HepG2 (cell line): ENCODE data around the gene DCAF8. TPM values are rescaled to one million over a fixed set of nuclear protein-coding genes. Genes with fewer than 3 reads are reported as not detected.

Experiments
- AGO2 ChIP-seq: fragments of 200-400 bp; formaldehyde crosslinking; optimal IDR thresholded peaks from 2 replicates; pipeline ENCODE3; 2017; ENCODE audit warnings: mild to moderate bottlenecking, low read depth, low read length, moderate library complexity
- AKAP8 ChIP-seq: sonication (generic); formaldehyde crosslinking; IDR thresholded peaks from 2 replicates; pipeline ENCODE4 v1.5.1; 2020; ENCODE audit warnings: mild to moderate bottlenecking, missing genetic modification reagents
- ARHGAP35 ChIP-seq: sonication (generic); formaldehyde crosslinking; IDR thresholded peaks from 2 replicates; pipeline ENCODE4 v1.9.0; 2022; ENCODE audit warnings: mild to moderate bottlenecking, inconsistent platforms, moderate library complexity, missing genetic modification reagents, borderline replicate concordance
- BCL6 ChIP-seq: IDR thresholded peaks from 2 replicates; pipeline ENCODE4 v1.6.1; 2016; ENCODE audit warnings: missing genetic modification reagents, missing compliant biosample characterization
- MATR3 ChIP-seq: sonication (generic); formaldehyde crosslinking; IDR thresholded peaks from 2 replicates; pipeline ENCODE4 v1.4.0; 2020; ENCODE audit warnings: missing genetic modification reagents
- POLR2G ChIP-seq: fragments of 200-400 bp; formaldehyde crosslinking; IDR thresholded peaks from 2 replicates; pipeline ENCODE4 v1.6.1; 2018; ENCODE audit warnings: mild to moderate bottlenecking, low read depth, low read length, moderate library complexity
- RNF2 ChIP-seq: fragments of 450-650 bp; conservative IDR thresholded peaks from 2 replicates; pipeline ENCODE4 v1.6.1; 2016; ENCODE audit warnings: low read depth
- SRSF9 ChIP-seq: fragments of 200-400 bp; formaldehyde crosslinking; IDR thresholded peaks from 2 replicates; pipeline ENCODE4 v1.6.1; 2018; ENCODE audit warnings: borderline replicate concordance, mild to moderate bottlenecking, low read depth, low read length; ENCODE audit not compliant: insufficient read depth, poor library complexity, severe bottlenecking
- STAG1 ChIP-seq: sonication (generic); formaldehyde crosslinking; IDR thresholded peaks from 2 replicates; pipeline ENCODE4 v1.4.0; 2020; ENCODE audit warnings: missing genetic modification reagents
- XRCC5 ChIP-seq: fragments of 200-400 bp; formaldehyde crosslinking; optimal IDR thresholded peaks from 2 replicates; pipeline ENCODE3; 2017; ENCODE audit warnings: mild to moderate bottlenecking, low read length
- ZNF24 ChIP-seq: fragments of 450-650 bp; IDR thresholded peaks from 2 replicates; pipeline ENCODE4 v1.6.1; 2017; ENCODE audit warnings: antibody characterized with exemption, mild to moderate bottlenecking
- ZNF430 ChIP-seq: sonication (generic); formaldehyde crosslinking; IDR thresholded peaks from 2 replicates; pipeline ENCODE4 v1.9.0; 2021; ENCODE audit warnings: mild to moderate bottlenecking, missing genetic modification reagents
- ZNF441 ChIP-seq: sonication (generic); formaldehyde crosslinking; IDR thresholded peaks from 2 replicates; pipeline ENCODE4 v1.7.0; 2021; ENCODE audit warnings: missing genetic modification reagents, borderline replicate concordance
- ZNF569 ChIP-seq: sonication (generic); formaldehyde crosslinking; IDR thresholded peaks from 2 replicates; pipeline ENCODE4 v1.5.0; 2020; ENCODE audit warnings: mild to moderate bottlenecking, missing genetic modification reagents, moderate library complexity, borderline replicate concordance
- ZNF644 ChIP-seq: IDR thresholded peaks from 2 replicates; pipeline ENCODE4 v1.6.1; 2016; ENCODE audit warnings: low read depth
- ZNF703 ChIP-seq: sonication (generic); formaldehyde crosslinking; IDR thresholded peaks from 2 replicates; pipeline ENCODE4 v1.5.1; 2020; ENCODE audit warnings: missing genetic modification reagents, mild to moderate bottlenecking, moderate library complexity, borderline replicate concordance
- ZNF747 ChIP-seq: sonication (generic); formaldehyde crosslinking; IDR thresholded peaks from 2 replicates; pipeline ENCODE4 v1.8.1; 2023; ENCODE audit warnings: missing genetic modification reagents, mild to moderate bottlenecking, borderline replicate concordance
- ZNF782 ChIP-seq: sonication (generic); formaldehyde crosslinking; IDR thresholded peaks from 2 replicates; pipeline ENCODE4 v1.4.0; 2020; ENCODE audit warnings: missing genetic modification reagents, mild to moderate bottlenecking, borderline replicate concordance
- polyA plus RNA-seq, 8 experiments: library from polyadenylated mRNA; depleted of rRNA in 3 of 8; stranded (reverse) in 7 of 8; unstranded in 1 of 8; fragments of >200 nt; fragmentation: Illumina TruSeq in 4 of 8; extraction: Trizol in 4 of 8; gene quantifications; 2 replicates each; pipeline versions ENCODE4 v1.2.1 to v1.2.3, GENCODE V29; 2011 to 2016; ENCODE audit warnings: low read depth in 4 of 8, missing spikeins in 1 of 8, mixed read lengths in 1 of 8; ENCODE audit not compliant: insufficient read depth in 1 of 8
- total RNA-seq, 5 experiments: library from RNA; depleted of rRNA; stranded (reverse); fragments of >200 nt; fragmentation: Illumina TruSeq; extraction: Trizol; gene quantifications; 2 replicates each; pipeline ENCODE4 v1.2.3, GENCODE V29; 2016; ENCODE audit warnings: low read depth in 1 of 5
- TF ChIP-seq, protein P1 (sequence below): sonication (generic); formaldehyde crosslinking; IDR thresholded peaks from 2 replicates; pipeline ENCODE4 v1.5.0; 2020; ENCODE audit warnings: missing genetic modification reagents
- TF ChIP-seq, protein P2 (sequence below): sonication (generic); formaldehyde crosslinking; IDR thresholded peaks from 2 replicates; pipeline ENCODE4 v1.5.0; 2020; ENCODE audit warnings: mild to moderate bottlenecking, missing genetic modification reagents, borderline replicate concordance
- TF ChIP-seq, protein P3 (sequence below): sonication (generic); formaldehyde crosslinking; IDR thresholded peaks from 2 replicates; pipeline ENCODE4 v1.4.0; 2020; ENCODE audit warnings: mild to moderate bottlenecking, missing genetic modification reagents
- TF ChIP-seq, protein P4 (sequence below): sonication (generic); formaldehyde crosslinking; IDR thresholded peaks from 2 replicates; pipeline ENCODE4 v1.9.0; 2021; ENCODE audit warnings: missing genetic modification reagents, mild to moderate bottlenecking, borderline replicate concordance
- TF ChIP-seq, protein P5 (sequence below): sonication (generic); formaldehyde crosslinking; IDR thresholded peaks from 2 replicates; pipeline ENCODE4 v1.9.0; 2021; ENCODE audit warnings: missing genetic modification reagents, borderline replicate concordance

Gene DCAF8
- total and polyA plus RNA-seq, 2 of the 13 experiments (the other 11 are each of a cell fraction or from before 2014, with no cell fraction given), result 73.4 to 79.8 TPM

DNA sequence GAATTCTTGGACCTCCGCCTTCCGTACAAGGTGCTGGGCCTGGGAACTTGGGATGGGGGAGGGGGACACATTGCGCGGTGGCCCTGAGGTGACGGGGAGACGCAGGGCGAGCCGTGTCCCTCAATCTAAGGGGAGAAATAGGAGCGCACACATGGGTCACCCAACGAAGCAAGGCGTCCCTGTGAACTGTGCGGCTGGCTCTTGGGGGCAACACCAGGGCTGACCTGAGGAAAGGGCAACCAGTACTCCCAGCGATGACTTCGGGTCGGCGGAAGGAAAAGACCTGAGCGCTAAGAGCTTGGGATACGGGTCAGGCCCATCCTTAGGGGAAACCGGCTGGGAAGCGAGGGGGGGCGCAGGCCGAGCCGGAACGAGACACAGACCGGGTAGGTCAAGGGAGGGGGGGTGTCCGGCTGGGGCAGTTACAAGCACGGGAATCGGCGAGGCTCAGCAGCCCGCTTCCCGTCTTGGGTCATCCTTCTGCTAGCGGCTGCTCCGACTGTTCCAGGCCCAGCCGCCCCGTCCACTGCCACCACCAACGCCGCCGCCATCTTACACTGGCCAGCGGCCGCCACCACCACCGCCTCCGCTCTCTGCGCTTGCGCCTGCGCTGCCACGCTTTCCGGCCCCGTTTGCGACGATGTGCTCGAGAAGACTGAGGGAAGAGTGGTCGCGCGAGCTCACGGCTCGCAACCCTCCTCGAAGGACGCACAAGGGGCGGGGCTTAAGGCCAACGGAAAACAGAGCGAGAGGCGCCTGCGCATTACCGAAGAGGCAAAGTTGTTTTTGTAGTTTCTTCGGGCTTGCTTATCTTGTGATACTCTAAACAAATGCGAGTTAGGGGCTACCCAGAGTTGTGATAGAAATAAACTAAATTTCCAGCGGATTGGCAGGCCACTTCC lies at the start of gene DCAF8 (continued):
- TF ChIP-seq ZNF644 (CRISPR knock-in tag), result peak; percentile 56; the same call in 1 of the 2 replicates
- no peak for TF ChIP-seq ZNF703
- TF ChIP-seq, protein P1, sequence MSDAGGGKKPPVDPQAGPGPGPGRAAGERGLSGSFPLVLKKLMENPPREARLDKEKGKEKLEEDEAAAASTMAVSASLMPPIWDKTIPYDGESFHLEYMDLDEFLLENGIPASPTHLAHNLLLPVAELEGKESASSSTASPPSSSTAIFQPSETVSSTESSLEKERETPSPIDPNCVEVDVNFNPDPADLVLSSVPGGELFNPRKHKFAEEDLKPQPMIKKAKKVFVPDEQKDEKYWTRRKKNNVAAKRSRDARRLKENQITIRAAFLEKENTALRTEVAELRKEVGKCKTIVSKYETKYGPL (CRISPR knock-in tag), result no peak
- no peak for TF ChIP-seq XRCC5
- peak; percentile 95 for TF ChIP-seq POLR2G
- TF ChIP-seq AKAP8, result no peak
- TF ChIP-seq, protein P2, sequence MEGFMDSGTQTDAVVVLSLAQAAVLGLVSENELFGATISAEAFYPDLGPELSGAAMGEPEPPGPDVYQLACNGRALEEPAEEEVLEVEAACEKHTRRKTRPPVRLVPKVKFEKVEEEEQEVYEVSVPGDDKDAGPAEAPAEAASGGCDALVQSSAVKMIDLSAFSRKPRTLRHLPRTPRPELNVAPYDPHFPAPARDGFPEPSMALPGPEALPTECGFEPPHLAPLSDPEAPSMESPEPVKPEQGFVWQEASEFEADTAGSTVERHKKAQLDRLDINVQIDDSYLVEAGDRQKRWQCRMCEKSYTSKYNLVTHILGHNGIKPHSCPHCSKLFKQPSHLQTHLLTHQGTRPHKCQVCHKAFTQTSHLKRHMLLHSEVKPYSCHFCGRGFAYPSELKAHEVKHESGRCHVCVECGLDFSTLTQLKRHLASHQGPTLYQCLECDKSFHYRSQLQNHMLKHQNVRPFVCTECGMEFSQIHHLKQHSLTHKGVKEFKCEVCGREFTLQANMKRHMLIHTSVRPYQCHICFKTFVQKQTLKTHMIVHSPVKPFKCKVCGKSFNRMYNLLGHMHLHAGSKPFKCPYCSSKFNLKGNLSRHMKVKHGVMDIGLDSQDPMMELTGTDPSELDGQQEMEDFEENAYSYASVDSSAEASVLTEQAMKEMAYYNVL (CRISPR knock-in tag), result no peak
- TF ChIP-seq, protein P3, sequence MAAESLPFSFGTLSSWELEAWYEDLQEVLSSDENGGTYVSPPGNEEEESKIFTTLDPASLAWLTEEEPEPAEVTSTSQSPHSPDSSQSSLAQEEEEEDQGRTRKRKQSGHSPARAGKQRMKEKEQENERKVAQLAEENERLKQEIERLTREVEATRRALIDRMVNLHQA (CRISPR knock-in tag), result no peak
- peak; percentile 60 for TF ChIP-seq BCL6 (CRISPR knock-in tag)
- TF ChIP-seq ARHGAP35 (CRISPR knock-in tag), result no peak; the same call in 1 of the 2 replicates
- TF ChIP-seq SRSF9, result no peak
- TF ChIP-seq ZNF24, result no peak
- peak; percentile 91 for TF ChIP-seq AGO2
- TF ChIP-seq ZNF430 (CRISPR knock-in tag), result peak; percentile 82; the same call in 1 of the 2 replicates
- TF ChIP-seq ZNF441, result peak; percentile 45; the same call in 1 of the 2 replicates
- no peak for TF ChIP-seq STAG1 (CRISPR knock-in tag)
- TF ChIP-seq RNF2, result no peak
- TF ChIP-seq, protein P4, sequence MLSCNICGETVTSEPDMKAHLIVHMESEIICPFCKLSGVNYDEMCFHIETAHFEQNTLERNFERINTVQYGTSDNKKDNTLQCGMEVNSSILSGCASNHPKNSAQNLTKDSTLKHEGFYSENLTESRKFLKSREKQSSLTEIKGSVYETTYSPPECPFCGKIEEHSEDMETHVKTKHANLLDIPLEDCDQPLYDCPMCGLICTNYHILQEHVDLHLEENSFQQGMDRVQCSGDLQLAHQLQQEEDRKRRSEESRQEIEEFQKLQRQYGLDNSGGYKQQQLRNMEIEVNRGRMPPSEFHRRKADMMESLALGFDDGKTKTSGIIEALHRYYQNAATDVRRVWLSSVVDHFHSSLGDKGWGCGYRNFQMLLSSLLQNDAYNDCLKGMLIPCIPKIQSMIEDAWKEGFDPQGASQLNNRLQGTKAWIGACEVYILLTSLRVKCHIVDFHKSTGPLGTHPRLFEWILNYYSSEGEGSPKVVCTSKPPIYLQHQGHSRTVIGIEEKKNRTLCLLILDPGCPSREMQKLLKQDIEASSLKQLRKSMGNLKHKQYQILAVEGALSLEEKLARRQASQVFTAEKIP, result no peak
- TF ChIP-seq MATR3 (CRISPR knock-in tag), result no peak
- TF ChIP-seq ZNF782, result no peak
- TF ChIP-seq, protein P5, sequence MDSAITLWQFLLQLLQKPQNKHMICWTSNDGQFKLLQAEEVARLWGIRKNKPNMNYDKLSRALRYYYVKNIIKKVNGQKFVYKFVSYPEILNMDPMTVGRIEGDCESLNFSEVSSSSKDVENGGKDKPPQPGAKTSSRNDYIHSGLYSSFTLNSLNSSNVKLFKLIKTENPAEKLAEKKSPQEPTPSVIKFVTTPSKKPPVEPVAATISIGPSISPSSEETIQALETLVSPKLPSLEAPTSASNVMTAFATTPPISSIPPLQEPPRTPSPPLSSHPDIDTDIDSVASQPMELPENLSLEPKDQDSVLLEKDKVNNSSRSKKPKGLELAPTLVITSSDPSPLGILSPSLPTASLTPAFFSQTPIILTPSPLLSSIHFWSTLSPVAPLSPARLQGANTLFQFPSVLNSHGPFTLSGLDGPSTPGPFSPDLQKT (CRISPR knock-in tag), result no peak
- TF ChIP-seq ZNF569 (CRISPR knock-in tag), result 0 out of 2 replicates have a peak, but pooled peaks have one; percentile 28
- TF ChIP-seq ZNF747 (CRISPR knock-in tag), result peak; percentile 82
